Cortex of kidney (tissue), 1 donor: ENCODE measurements around the gene VPS13D.
"Not testable (repeated sequence)": the region's sequence is repeated elsewhere in the genome, so short reads cannot be mapped to it uniquely, and the experiment has no call there.

Experiments used
- DNase-seq: peaks from one replicate; lab custom pipeline; 2025; lab: John Stamatoyannopoulos, UW

VPS13D gene

GRCh38 chr1:12469493-12469892 lies 239.7 kb downstream of the VPS13D start:
- DNase-seq = no peak

GRCh38 chr1:12469990-12470389 lies 240.2 kb downstream of the VPS13D start:
- no peak for DNase-seq

- not testable (repeated sequence) for DNase-seq
Observed at GRCh38 chr1:12470916-12471315, 241.1 kb downstream of the VPS13D start.

- DNase-seq = no peak
Observed at GRCh38 chr1:12472156-12472797, 242.4 kb downstream of the VPS13D start.

GRCh38 chr1:12472798-12473551 lies 243.1 kb downstream of the VPS13D start:
- DNase-seq = no peak

- no peak for DNase-seq
Observed at GRCh38 chr1:12473596-12474362, 243.9 kb downstream of the VPS13D start.

GRCh38 chr1:12475101-12475500 lies 245.3 kb downstream of the VPS13D start:
- DNase-seq = no peak

- no peak for DNase-seq
Observed at GRCh38 chr1:12475530-12475934, 245.7 kb downstream of the VPS13D start.

- no peak for DNase-seq
Observed at GRCh38 chr1:12475947-12476346, 246.1 kb downstream of the VPS13D start.

- no peak for DNase-seq
Observed at GRCh38 chr1:12477314-12477713, 247.5 kb downstream of the VPS13D start.

- no peak for DNase-seq
Observed at GRCh38 chr1:12477936-12478611, 248.2 kb downstream of the VPS13D start.

GRCh38 chr1:12478612-12478985 lies 248.8 kb downstream of the VPS13D start:
- DNase-seq = no peak

- no peak for DNase-seq
Observed at GRCh38 chr1:12479311-12479710, 249.5 kb downstream of the VPS13D start.

- DNase-seq = no peak
Observed at GRCh38 chr1:12480041-12480440, 250.2 kb downstream of the VPS13D start.

- no peak for DNase-seq
Observed at GRCh38 chr1:12480748-12481362, 251.0 kb downstream of the VPS13D start.

GRCh38 chr1:12481928-12482327 lies 252.1 kb downstream of the VPS13D start:
- DNase-seq = no peak

- no peak for DNase-seq
Observed at GRCh38 chr1:12482988-12483387, 253.2 kb downstream of the VPS13D start.

- DNase-seq = no peak
Observed at GRCh38 chr1:12485231-12486058, 255.6 kb downstream of the VPS13D start.

GRCh38 chr1:12486059-12486341 lies 256.2 kb downstream of the VPS13D start:
- DNase-seq = no peak

GRCh38 chr1:12486401-12487005 lies 256.7 kb downstream of the VPS13D start:
- DNase-seq = peak; percentile 44

GRCh38 chr1:12487520-12487919 lies 257.7 kb downstream of the VPS13D start:
- no peak for DNase-seq
